K562 treated with DMSO at 1 percent for 12 hours (cell line): ENCODE results near the gene DDX54. TPM values are rescaled to one million over a fixed set of nuclear protein-coding genes. Genes with fewer than 3 reads are reported as not detected.

Source experiments
- total RNA-seq: library from RNA; unstranded; fragments of 300-600 nt; gene quantifications from 2 replicates; pipeline ENCODE4 v1.2.3, GENCODE V29; 2022; ENCODE audit not compliant: insufficient read depth

The DDX54 gene
- 59.7 and 67.4 TPM in 2 replicates for total RNA-seq

GRCh38 chr12:113185180-113186032 is at the start of gene DDX54, which contains the start of gene RITA1:
DDX54 (minus strand) TSS chr12:113185478; CDS start chr12:113185451, 27 bp downstream.
RITA1 (plus strand) TSS chr12:113185721; CDS start chr12:113186747, 1,026 bp downstream.

GRCh38 chr12:113221181-113221996 is 36.1 kb upstream of the DDX54 start, which contains the start of gene TPCN1:
TPCN1 (plus strand) TSS chr12:113221464; CDS start chr12:113226853, 5,389 bp downstream.

GRCh38 chr12:113149361-113150150 is 35.7 kb downstream of the DDX54 start, which contains the start of gene CFAP73:
CFAP73 (plus strand) TSS chr12:113149724; CDS start chr12:113149858, 134 bp downstream.

GRCh38 chr12:113135178-113136127 is 49.8 kb downstream of the DDX54 start, which contains the start of gene RASAL1:
RASAL1 (minus strand) TSS chr12:113135761; CDS start chr12:113135462, 299 bp downstream.

Other genes starting within 250 kb of the DDX54 start
- 5.6 and 14.5 TPM in 2 replicates for gene OAS3, start 247.0 kb downstream of the DDX54 start, total RNA-seq
- gene OAS2, start 207.0 kb downstream of the DDX54 start, total RNA-seq = not detected in 2 replicates
- gene DTX1, start 128.7 kb downstream of the DDX54 start, total RNA-seq = not detected in 2 replicates
- gene RASAL1, start 49.7 kb downstream of the DDX54 start, total RNA-seq = not detected in 2 replicates
- not detected in 2 replicates for gene CFAP73, start 35.8 kb downstream of the DDX54 start, total RNA-seq
- 29.8 and 38.9 TPM in 2 replicates for gene RITA1, start 243 bp upstream of the DDX54 start, total RNA-seq
- 11.4 and 33.7 TPM in 2 replicates for gene TPCN1, start 36.0 kb upstream of the DDX54 start, total RNA-seq
- gene SLC8B1, start 149.6 kb upstream of the DDX54 start, total RNA-seq = 21.8 and 41.2 TPM in 2 replicates
- 12.1 and 54.0 TPM in 2 replicates for gene PLBD2, start 173.1 kb upstream of the DDX54 start, total RNA-seq
- gene SDS, start 218.4 kb upstream of the DDX54 start, total RNA-seq = 0.57 TPM in 1 of 2 replicates, not detected in the other
- 14.8 and 18.2 TPM in 2 replicates for gene SDSL, start 236.9 kb upstream of the DDX54 start, total RNA-seq